ENCODE results near the gene PHACTR1.

DNA sequence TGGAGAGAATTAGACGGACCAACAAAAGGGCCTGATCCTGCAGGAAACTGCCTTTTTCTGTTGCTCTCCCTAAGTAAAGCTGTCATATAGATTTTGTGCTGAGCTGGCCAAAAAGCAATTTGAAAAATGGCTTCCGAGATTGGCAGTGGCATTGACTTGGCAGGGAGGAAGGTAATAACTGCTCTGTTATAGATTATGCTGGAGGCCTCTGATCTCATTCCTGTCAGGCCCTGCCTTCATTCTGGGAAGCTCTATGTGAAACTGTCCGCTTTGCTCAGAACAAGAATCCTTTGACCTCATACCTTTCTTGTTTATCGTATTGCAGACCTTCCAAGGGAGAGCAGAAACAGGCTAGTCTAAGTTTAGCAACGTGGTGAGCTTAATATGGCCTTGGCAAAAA lies 234.4 kb downstream of the PHACTR1 start:
- TF ChIP-seq POLR2A (IDR thresholded peaks at IDR 0.05) = no peak
- TF ChIP-seq, protein P1, sequence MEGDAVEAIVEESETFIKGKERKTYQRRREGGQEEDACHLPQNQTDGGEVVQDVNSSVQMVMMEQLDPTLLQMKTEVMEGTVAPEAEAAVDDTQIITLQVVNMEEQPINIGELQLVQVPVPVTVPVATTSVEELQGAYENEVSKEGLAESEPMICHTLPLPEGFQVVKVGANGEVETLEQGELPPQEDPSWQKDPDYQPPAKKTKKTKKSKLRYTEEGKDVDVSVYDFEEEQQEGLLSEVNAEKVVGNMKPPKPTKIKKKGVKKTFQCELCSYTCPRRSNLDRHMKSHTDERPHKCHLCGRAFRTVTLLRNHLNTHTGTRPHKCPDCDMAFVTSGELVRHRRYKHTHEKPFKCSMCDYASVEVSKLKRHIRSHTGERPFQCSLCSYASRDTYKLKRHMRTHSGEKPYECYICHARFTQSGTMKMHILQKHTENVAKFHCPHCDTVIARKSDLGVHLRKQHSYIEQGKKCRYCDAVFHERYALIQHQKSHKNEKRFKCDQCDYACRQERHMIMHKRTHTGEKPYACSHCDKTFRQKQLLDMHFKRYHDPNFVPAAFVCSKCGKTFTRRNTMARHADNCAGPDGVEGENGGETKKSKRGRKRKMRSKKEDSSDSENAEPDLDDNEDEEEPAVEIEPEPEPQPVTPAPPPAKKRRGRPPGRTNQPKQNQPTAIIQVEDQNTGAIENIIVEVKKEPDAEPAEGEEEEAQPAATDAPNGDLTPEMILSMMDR (IDR thresholded peaks at IDR 0.05) = no peak
